A549 (cell line): ENCODE data around the gene KIF1B. TPM values are rescaled to one million over a fixed set of nuclear protein-coding genes. Genes with fewer than 3 reads are reported as not detected.

Source experiments
- ATAC-seq, 2 experiments: fragments of 200-7000 bp in 1 of 2; fragments of >200 bp in 1 of 2; cut with Nextera tagmentation in 1 of 2; cut with Tn5 transposase in 1 of 2; 3 replicates each; pipeline versions ENCODE4 v1.8.0 to v1.9.1; 2018 to 2020; ENCODE audit warnings: mild to moderate bottlenecking in 1 of 2, moderate library complexity in 1 of 2
- CTCF ChIA-PET: fragments of 300-600 bp; sonication (Branson Sonifier 250); formaldehyde crosslinking; extraction: SDS; loops from one replicate; lab custom pipeline; 2021; ENCODE audit warnings: antibody characterized with exemption, inconsistent platforms; lab: Yijun Ruan, JAX
- POLR2A ChIA-PET: fragments of 350-600 bp; formaldehyde crosslinking; extraction: SDS; loops from one replicate; lab custom pipeline; 2021; ENCODE audit warnings: antibody characterized with exemption, inconsistent platforms; lab: Yijun Ruan, JAX
- DNase-seq, 2 experiments: peaks; one replicate each; pipeline versions ENCODE4 v3.0.0 to v3.0.0-alpha.2; 2011 to 2016; ENCODE audit warnings: low read depth in 1 of 2, low spot score in 1 of 2
- FAIRE-seq: peaks from 2 replicates; lab custom pipeline; 2011; peaks lifted over from hg19 to GRCh38; lab: Jason Lieb, UNC
- H3K27ac ChIP-seq, 2 experiments: fragments of >200 bp; sonication (Bioruptor Twin); formaldehyde crosslinking; 3 replicates each; pipeline ENCODE4 v1.5.1; 2016 to 2017
- H3K4me1 ChIP-seq: fragments of >200 bp; sonication (Bioruptor Twin); formaldehyde crosslinking; 3 replicates; pipeline ENCODE4 v1.6.1; 2016
- H3K4me2 ChIP-seq: fragments of >200 bp; sonication (Bioruptor Twin); formaldehyde crosslinking; 3 replicates; pipeline ENCODE4 v1.6.1; 2016
- H3K4me3 ChIP-seq: fragments of >200 bp; sonication (Bioruptor Twin); formaldehyde crosslinking; 3 replicates; pipeline ENCODE4 v1.5.1; 2016
- H3K9me3 ChIP-seq: fragments of >200 bp; sonication (Bioruptor Twin); formaldehyde crosslinking; 3 replicates; pipeline ENCODE4 v1.6.1; 2016
- CHD4 ChIP-seq: fragments of 200-600 bp; sonication (generic); IDR thresholded peaks from 2 replicates; pipeline ENCODE4 v1.6.1; 2016; ENCODE audit warnings: antibody characterized with exemption, mild to moderate bottlenecking, borderline replicate concordance
- EP300 ChIP-seq, 2 experiments: fragments of >200 bp; sonication (Bioruptor Twin); formaldehyde crosslinking; IDR thresholded peaks; 2 replicates in 1 of 2; 3 replicates in 1 of 2; pipeline ENCODE4 v1.6.1; 2016 to 2017
- GATA3 ChIP-seq: IDR thresholded peaks from 2 replicates; pipeline ENCODE4 v1.6.1; 2012; ENCODE audit warnings: borderline replicate concordance
- JUN ChIP-seq, 2 experiments: fragments of >200 bp; sonication (Bioruptor Twin); formaldehyde crosslinking; IDR thresholded peaks; 2 replicates in 1 of 2; 3 replicates in 1 of 2; pipeline ENCODE4 v1.6.1; 2016 to 2017
- KDM5A ChIP-seq: fragments of 200-600 bp; sonication (generic); IDR thresholded peaks from 2 replicates; pipeline ENCODE4 v1.6.1; 2016; ENCODE audit warnings: antibody characterized with exemption, mild to moderate bottlenecking
- MAZ ChIP-seq: fragments of 150-350 bp; IDR thresholded peaks from 2 replicates; pipeline ENCODE4 v1.6.1; 2014; ENCODE audit warnings: antibody characterized with exemption, low read depth, low read length, borderline replicate concordance
- NFE2L2 ChIP-seq: fragments of 150-350 bp; conservative IDR thresholded peaks from 2 replicates; pipeline ENCODE4 v1.6.1; 2014; ENCODE audit warnings: low read length
- PHF8 ChIP-seq: fragments of 200-600 bp; sonication (generic); IDR thresholded peaks from 2 replicates; pipeline ENCODE4 v1.6.1; 2016; ENCODE audit warnings: low read depth, mild to moderate bottlenecking, antibody characterized with exemption, moderate library complexity, borderline replicate concordance
- POLR2A ChIP-seq: IDR thresholded peaks from 2 replicates; pipeline ENCODE4 v1.6.1; 2012; ENCODE audit warnings: mild to moderate bottlenecking, low read length
- POLR2AphosphoS2 ChIP-seq: conservative IDR thresholded peaks from 2 replicates; pipeline ENCODE4 v1.6.1; 2012; ENCODE audit warnings: low read length, improper control_type of control experiment, inconsistent platforms
- RFX5 ChIP-seq: fragments of 450-650 bp; IDR thresholded peaks from 2 replicates; pipeline ENCODE4 v1.7.1; 2014; ENCODE audit warnings: antibody characterized with exemption, mild to moderate bottlenecking, moderate library complexity
- ZNF302 ChIP-seq: fragments of 250-450 bp; sonication (Bioruptor Pico); IDR thresholded peaks from 2 replicates; pipeline ENCODE4 v1.9.0; 2021; ENCODE audit warnings: inconsistent platforms, mild to moderate bottlenecking, moderate library complexity
- WGBS: methylation state at CpG from one replicate; pipeline ENCODE4 v1.1.6; 2017; ENCODE audit errors: missing lambda C conversion rate; 5-methylcytosine and 5-hydroxymethylcytosine counted together
- polyA plus RNA-seq, 4 experiments: library from polyadenylated mRNA; depleted of rRNA in 3 of 4; stranded (reverse); fragments of >200 nt; fragmentation: RNase III in 1 of 4; extraction: RNeasy Plus Mini Kit Qiagen cat#74134 plus additional on column Dnase treatment in 1 of 4; gene quantifications; 2 replicates in 3 of 4; 3 replicates in 1 of 4; pipeline ENCODE4 v1.2.3, GENCODE V29; 2011 to 2017
- TF ChIP-seq, protein P1 (sequence below): fragments of 250-450 bp; sonication (Bioruptor Pico); IDR thresholded peaks from 2 replicates; pipeline ENCODE4 v1.5.0; 2020; ENCODE audit warnings: low read depth, mild to moderate bottlenecking, moderate library complexity
- TF ChIP-seq, protein P2 (sequence below): fragments of 150-350 bp; IDR thresholded peaks from 2 replicates; pipeline ENCODE4 v1.6.1; 2014; ENCODE audit warnings: low read depth, mild to moderate bottlenecking, low read length
- TF ChIP-seq, protein P3 (sequence below): fragments of 200-600 bp; sonication (generic); IDR thresholded peaks from 2 replicates; pipeline ENCODE4 v1.6.1; 2016; ENCODE audit warnings: antibody characterized with exemption, mild to moderate bottlenecking, moderate library complexity
- TF ChIP-seq, protein P4 (sequence below): IDR thresholded peaks from 2 replicates; pipeline ENCODE4 v1.6.1; 2012
- TF ChIP-seq, protein P5 (sequence below): IDR thresholded peaks from 2 replicates; pipeline ENCODE4 v1.6.1; 2012; ENCODE audit warnings: low read depth, borderline replicate concordance
- TF ChIP-seq, protein P6 (sequence below): fragments of >200 bp; sonication (Bioruptor Twin); formaldehyde crosslinking; IDR thresholded peaks from 3 replicates; pipeline ENCODE4 v1.6.1; 2016

Gene KIF1B
- polyA plus RNA-seq, 2 of the 4 experiments (the other 2 are of a cell fraction), result 9.8 to 18.3 TPM

DNA sequence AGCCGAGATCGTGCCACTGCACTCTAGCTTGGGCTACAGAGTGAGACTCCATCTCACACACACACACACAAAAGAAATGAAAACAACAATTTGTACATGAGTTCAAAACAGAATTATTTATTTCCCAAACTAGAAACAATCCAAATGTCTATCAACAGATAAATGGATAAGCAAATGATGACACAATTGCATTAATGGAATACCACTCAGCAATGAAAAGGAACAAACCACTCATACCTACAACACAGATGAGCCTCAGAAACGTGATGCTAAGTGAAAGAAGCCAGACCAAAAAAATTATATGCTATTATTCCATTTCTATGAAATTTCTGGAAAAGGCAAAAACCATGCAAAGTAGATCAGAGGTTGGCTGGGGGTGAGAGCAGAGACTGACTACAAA lies 186.5 kb downstream of the KIF1B start:
- Histone ChIP-seq H3K9me3 (peaks cover 30% of the 10 kb centered on the region), H3K4me1 (no peaks in the 10 kb centered on the region), H3K27ac (peak overlapping the region; percentile 95 to 99), H3K4me2 (peak overlapping the region; percentile 71), H3K4me3 (peak overlapping the region; percentile 89)
- DNase-seq, result no peak
- TF ChIP-seq RFX5 (no peak), JUN (IDR thresholded peaks at IDR 0.05) (peak in 1 of 2 experiments; percentile 51; a peak in 1 of 5 replicates)
- ChIA-PET CTCF (no interaction called here), POLR2A (interaction anchor here (5.0 kb wide), 1 partner anchor 19 kb away, joined by 30 read pairs; no protein-coding TSS in a partner anchor)
- no peak for FAIRE-seq
- 68% methylated on average over 3 of the region's 3 CpGs for WGBS
- ATAC-seq, result no peak

DNA sequence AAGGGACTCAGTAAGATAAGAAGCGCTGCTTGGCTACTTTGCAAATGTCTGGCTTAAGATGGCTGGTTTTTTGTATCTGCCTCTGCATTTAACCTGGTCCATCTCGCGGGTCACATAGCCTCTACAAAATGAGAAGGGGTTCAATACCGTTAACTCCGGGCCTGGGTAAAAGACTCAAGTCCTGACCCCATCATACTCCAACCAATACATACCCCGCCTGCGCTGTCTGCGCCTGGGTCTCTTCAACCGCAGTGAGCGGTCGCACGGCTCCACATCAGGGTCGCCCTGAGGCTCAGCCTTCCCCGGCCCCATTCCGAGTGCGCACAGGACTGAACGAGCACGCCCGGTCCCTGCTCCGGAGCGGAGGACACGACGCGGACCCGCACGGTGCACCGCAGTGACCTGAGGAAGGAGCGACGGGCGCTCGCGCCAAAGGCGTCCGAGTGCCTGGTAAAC lies 187.9 kb downstream of the KIF1B start:
- ChIA-PET POLR2A (interaction anchor here (1.0 to 5.8 kb wide), 9 partner anchors 9 to 82 kb away, joined by 3 to 107 read pairs (median 7); partner anchors contain the start of gene CENPS), CTCF (interaction anchor here (1.0 to 4.2 kb wide), 5 partner anchors 10 to 31 kb away, joined by 5 to 22 read pairs (median 8); partner anchors contain the start of gene CENPS)
- peak overlapping the region; percentile 89 for H3K4me3 ChIP-seq
- 0% methylated on average over 14 of the region's 34 CpGs for WGBS
- FAIRE-seq, result no peak
- peaks cover 7% of the 10 kb centered on the region; the same call in 2 of the 3 replicates for H3K4me1 ChIP-seq
- peaks cover 30% of the 10 kb centered on the region for H3K9me3 ChIP-seq
- ATAC-seq, result peak; percentile 63 to 72; a peak in 5 of 6 replicates
- TF ChIP-seq ZNF302 (no peak), CHD4 (no peak), POLR2A (peak; percentile 43; the same call in 1 of the 2 replicates), KDM5A (no peak), EP300 (IDR thresholded peaks at IDR 0.05) (no peak), NFE2L2 (no peak)
- TF ChIP-seq, protein P1, sequence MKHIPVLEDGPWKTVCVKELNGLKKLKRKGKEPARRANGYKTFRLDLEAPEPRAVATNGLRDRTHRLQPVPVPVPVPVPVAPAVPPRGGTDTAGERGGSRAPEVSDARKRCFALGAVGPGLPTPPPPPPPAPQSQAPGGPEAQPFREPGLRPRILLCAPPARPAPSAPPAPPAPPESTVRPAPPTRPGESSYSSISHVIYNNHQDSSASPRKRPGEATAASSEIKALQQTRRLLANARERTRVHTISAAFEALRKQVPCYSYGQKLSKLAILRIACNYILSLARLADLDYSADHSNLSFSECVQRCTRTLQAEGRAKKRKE (CRISPR knock-in tag), result no peak
- TF ChIP-seq, protein P2, sequence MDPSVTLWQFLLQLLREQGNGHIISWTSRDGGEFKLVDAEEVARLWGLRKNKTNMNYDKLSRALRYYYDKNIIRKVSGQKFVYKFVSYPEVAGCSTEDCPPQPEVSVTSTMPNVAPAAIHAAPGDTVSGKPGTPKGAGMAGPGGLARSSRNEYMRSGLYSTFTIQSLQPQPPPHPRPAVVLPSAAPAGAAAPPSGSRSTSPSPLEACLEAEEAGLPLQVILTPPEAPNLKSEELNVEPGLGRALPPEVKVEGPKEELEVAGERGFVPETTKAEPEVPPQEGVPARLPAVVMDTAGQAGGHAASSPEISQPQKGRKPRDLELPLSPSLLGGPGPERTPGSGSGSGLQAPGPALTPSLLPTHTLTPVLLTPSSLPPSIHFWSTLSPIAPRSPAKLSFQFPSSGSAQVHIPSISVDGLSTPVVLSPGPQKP, result no peak
- TF ChIP-seq, protein P3, sequence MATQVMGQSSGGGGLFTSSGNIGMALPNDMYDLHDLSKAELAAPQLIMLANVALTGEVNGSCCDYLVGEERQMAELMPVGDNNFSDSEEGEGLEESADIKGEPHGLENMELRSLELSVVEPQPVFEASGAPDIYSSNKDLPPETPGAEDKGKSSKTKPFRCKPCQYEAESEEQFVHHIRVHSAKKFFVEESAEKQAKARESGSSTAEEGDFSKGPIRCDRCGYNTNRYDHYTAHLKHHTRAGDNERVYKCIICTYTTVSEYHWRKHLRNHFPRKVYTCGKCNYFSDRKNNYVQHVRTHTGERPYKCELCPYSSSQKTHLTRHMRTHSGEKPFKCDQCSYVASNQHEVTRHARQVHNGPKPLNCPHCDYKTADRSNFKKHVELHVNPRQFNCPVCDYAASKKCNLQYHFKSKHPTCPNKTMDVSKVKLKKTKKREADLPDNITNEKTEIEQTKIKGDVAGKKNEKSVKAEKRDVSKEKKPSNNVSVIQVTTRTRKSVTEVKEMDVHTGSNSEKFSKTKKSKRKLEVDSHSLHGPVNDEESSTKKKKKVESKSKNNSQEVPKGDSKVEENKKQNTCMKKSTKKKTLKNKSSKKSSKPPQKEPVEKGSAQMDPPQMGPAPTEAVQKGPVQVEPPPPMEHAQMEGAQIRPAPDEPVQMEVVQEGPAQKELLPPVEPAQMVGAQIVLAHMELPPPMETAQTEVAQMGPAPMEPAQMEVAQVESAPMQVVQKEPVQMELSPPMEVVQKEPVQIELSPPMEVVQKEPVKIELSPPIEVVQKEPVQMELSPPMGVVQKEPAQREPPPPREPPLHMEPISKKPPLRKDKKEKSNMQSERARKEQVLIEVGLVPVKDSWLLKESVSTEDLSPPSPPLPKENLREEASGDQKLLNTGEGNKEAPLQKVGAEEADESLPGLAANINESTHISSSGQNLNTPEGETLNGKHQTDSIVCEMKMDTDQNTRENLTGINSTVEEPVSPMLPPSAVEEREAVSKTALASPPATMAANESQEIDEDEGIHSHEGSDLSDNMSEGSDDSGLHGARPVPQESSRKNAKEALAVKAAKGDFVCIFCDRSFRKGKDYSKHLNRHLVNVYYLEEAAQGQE, result no peak
- TF ChIP-seq, all 56 proteins: peak for 1
- H3K4me2 ChIP-seq, result peak overlapping the region; percentile 71
- H3K27ac ChIP-seq, result peak overlapping the region; percentile 95 to 99
- no peak for DNase-seq

DNA sequence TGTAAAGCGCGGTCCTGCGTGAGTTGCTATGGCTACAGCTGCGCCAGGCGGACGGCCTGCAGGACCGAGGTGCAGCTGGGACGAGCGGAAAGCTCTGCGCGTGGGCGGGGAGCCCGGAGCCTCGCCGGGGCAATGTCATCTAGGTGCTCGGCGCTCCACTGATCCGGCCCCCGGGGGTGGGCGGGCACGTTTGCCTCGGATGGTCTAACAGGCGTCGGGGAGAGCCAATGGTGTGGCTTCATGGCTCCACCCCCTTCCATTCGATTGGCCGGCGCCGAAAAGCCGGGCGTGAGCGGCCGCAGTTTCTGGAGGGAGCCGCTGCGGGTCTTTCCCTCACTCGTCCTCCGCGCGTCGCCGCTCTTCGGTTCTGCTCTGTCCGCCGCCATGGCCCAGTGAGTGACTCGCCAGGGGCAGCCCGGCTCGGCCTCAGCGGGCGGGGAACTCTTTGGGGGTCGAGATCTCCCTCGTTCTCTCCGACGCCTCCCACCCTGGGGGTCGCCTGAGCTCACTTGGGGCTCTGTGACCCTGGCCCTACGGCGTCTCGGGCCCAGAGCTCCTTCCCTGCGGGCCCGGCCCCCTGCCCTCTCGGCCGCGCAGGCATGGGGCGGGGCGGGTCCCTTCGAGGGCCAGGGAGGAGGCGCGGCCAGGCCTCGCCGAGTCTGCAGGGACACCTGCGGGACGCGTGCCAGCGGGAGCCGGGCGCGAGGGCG lies 188.5 kb downstream of the KIF1B start, which contains the start of gene PGD:
Gene PGD (plus strand): TSS at position 331 of the 710 bp plus-strand sequence. CDS start 54 bp downstream, at position 385.
- peak; percentile 93 for ATAC-seq
- 0% methylated on average over 3 of the region's 76 CpGs for WGBS
- no peak for FAIRE-seq
- Histone ChIP-seq H3K4me3 (peak within 1 kb of the TSS; percentile 89), H3K9me3 (peaks cover 28% of the 10 kb centered on the region), H3K4me1 (peaks cover 12% of the 10 kb centered on the region), H3K27ac (peak within 1 kb of the TSS; percentile 95 to 99), H3K4me2 (peak within 1 kb of the TSS; percentile 90)
- POLR2A ChIA-PET, result interaction anchor here (1.0 to 5.8 kb wide), 9 partner anchors 9 to 81 kb away, joined by 3 to 107 read pairs (median 7); partner anchors contain the start of gene CENPS
- peak; percentile 88 to 97 for DNase-seq
- CTCF ChIA-PET, result interaction anchor here (1.0 to 4.2 kb wide), 7 partner anchors 11 to 31 kb away, joined by 3 to 22 read pairs (median 5); partner anchors contain the start of gene CENPS
- TF ChIP-seq, protein P4, sequence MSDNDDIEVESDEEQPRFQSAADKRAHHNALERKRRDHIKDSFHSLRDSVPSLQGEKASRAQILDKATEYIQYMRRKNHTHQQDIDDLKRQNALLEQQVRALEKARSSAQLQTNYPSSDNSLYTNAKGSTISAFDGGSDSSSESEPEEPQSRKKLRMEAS, result peak; percentile 64
- TF ChIP-seq, protein P5, sequence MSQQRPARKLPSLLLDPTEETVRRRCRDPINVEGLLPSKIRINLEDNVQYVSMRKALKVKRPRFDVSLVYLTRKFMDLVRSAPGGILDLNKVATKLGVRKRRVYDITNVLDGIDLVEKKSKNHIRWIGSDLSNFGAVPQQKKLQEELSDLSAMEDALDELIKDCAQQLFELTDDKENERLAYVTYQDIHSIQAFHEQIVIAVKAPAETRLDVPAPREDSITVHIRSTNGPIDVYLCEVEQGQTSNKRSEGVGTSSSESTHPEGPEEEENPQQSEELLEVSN, result peak; percentile 56; the same call in 1 of the 2 replicates
- TF ChIP-seq PHF8 (peak; percentile 70; the same call in 1 of the 2 replicates), MAZ (0 out of 2 replicates have a peak, but pooled peaks have one; percentile 32), POLR2A (peak; percentile 50), POLR2AphosphoS2 (0 out of 2 replicates have a peak, but pooled peaks have one; percentile 33), GATA3 (peak; percentile 26; the same call in 1 of the 2 replicates)
- TF ChIP-seq, protein P6, sequence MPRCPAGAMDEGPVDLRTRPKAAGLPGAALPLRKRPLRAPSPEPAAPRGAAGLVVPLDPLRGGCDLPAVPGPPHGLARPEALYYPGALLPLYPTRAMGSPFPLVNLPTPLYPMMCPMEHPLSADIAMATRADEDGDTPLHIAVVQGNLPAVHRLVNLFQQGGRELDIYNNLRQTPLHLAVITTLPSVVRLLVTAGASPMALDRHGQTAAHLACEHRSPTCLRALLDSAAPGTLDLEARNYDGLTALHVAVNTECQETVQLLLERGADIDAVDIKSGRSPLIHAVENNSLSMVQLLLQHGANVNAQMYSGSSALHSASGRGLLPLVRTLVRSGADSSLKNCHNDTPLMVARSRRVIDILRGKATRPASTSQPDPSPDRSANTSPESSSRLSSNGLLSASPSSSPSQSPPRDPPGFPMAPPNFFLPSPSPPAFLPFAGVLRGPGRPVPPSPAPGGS, result peak; percentile 91; the same call in 2 of the 3 replicates
- TF ChIP-seq, protein P1 (CRISPR knock-in tag), result no peak
